Astrocyte (in vitro differentiated cells and primary cell): ENCODE results near the gene CEMP1. TPM values are rescaled to one million over a fixed set of nuclear protein-coding genes. Genes with fewer than 3 reads are reported as not detected.

ENCODE experiments used
- DNase-seq: peaks from one replicate; pipeline ENCODE4 v3.0.0-alpha.2; 2010; ENCODE audit warnings: low read depth
- FAIRE-seq: peaks from 2 replicates; lab custom pipeline; 2011; peaks lifted over from hg19 to GRCh38; lab: Jason Lieb, UNC
- H2AFZ ChIP-seq: 2 replicates; pipeline ENCODE4 v1.6.0; 2012; ENCODE audit warnings: low read depth, low read length, inconsistent platforms
- H3K27ac ChIP-seq: 2 replicates; pipeline ENCODE4 v1.5.1; 2011; ENCODE audit warnings: low read depth, low read length, inconsistent platforms
- H3K27me3 ChIP-seq: 2 replicates; pipeline ENCODE4 v1.6.0; 2011; ENCODE audit warnings: low read length, inconsistent platforms; ENCODE audit not compliant: insufficient read depth
- H3K36me3 ChIP-seq: 2 replicates; pipeline ENCODE4 v1.5.1; 2011; ENCODE audit warnings: low read length, inconsistent platforms; ENCODE audit not compliant: insufficient read depth
- H3K4me1 ChIP-seq: 2 replicates; pipeline ENCODE4 v1.5.1; 2011; ENCODE audit warnings: low read length, inconsistent platforms; ENCODE audit not compliant: insufficient read depth
- H3K4me2 ChIP-seq: 2 replicates; pipeline ENCODE4 v1.6.0; 2012; ENCODE audit warnings: low read length, inconsistent platforms
- H3K4me3 ChIP-seq: 2 replicates; pipeline ENCODE4 v1.5.1; 2011; ENCODE audit warnings: low read depth, mild to moderate bottlenecking, low read length, inconsistent platforms; ENCODE audit not compliant: insufficient read depth
- H3K79me2 ChIP-seq: 2 replicates; pipeline ENCODE4 v1.6.0; 2012; ENCODE audit warnings: mild to moderate bottlenecking, low read length, inconsistent platforms; ENCODE audit not compliant: insufficient read depth
- H3K9ac ChIP-seq: 2 replicates; pipeline ENCODE4 v1.6.0; 2012; ENCODE audit warnings: mild to moderate bottlenecking, low read length, inconsistent platforms
- H3K9me3 ChIP-seq: 2 replicates; pipeline ENCODE4 v1.5.1; 2012; ENCODE audit warnings: low read depth, mild to moderate bottlenecking, low read length, inconsistent platforms; ENCODE audit not compliant: insufficient read depth
- H4K20me1 ChIP-seq: 2 replicates; pipeline ENCODE4 v1.6.0; 2012; ENCODE audit warnings: low read length, inconsistent platforms; ENCODE audit not compliant: insufficient read depth
- H3K27ac Mint-ChIP-seq: one replicate; pipeline ENCODE4 v1.8.0; 2021; ENCODE audit warnings: mild to moderate bottlenecking, mixed read lengths; ENCODE audit not compliant: unreplicated experiment
- H3K27me3 Mint-ChIP-seq: one replicate; pipeline ENCODE4 v1.8.0; 2021; ENCODE audit warnings: low read depth, mixed read lengths; ENCODE audit not compliant: unreplicated experiment
- H3K36me3 Mint-ChIP-seq: one replicate; pipeline ENCODE4 v1.8.0; 2021; ENCODE audit warnings: low read depth, mixed read lengths; ENCODE audit not compliant: unreplicated experiment
- H3K4me1 Mint-ChIP-seq: one replicate; pipeline ENCODE4 v1.8.0; 2021; ENCODE audit warnings: low read depth, mixed read lengths; ENCODE audit not compliant: unreplicated experiment
- H3K4me3 Mint-ChIP-seq: one replicate; pipeline ENCODE4 v1.8.0; 2021; ENCODE audit warnings: mild to moderate bottlenecking, moderate library complexity, mixed read lengths; ENCODE audit not compliant: unreplicated experiment
- H3K9me3 Mint-ChIP-seq: one replicate; pipeline ENCODE4 v1.8.0; 2021; ENCODE audit warnings: mild to moderate bottlenecking, mixed read lengths; ENCODE audit not compliant: unreplicated experiment
- CTCF ChIP-seq: IDR thresholded peaks from 2 replicates; pipeline ENCODE4 v1.5.1; 2011; ENCODE audit warnings: low read depth, mild to moderate bottlenecking, inconsistent platforms, low read length, moderate library complexity; ENCODE audit not compliant: insufficient read depth
- EZH2 ChIP-seq: IDR thresholded peaks from 2 replicates; pipeline ENCODE4 v1.6.1; 2012; ENCODE audit warnings: mild to moderate bottlenecking, low read length, inconsistent platforms; ENCODE audit not compliant: insufficient read depth
- total RNA-seq: library from RNA; stranded (reverse); gene quantifications from 2 replicates; pipeline ENCODE4 v1.2.1, GENCODE V29; 2021

Gene CEMP1
- total RNA-seq, 1 donor from 2014 or later = not detected

DNA sequence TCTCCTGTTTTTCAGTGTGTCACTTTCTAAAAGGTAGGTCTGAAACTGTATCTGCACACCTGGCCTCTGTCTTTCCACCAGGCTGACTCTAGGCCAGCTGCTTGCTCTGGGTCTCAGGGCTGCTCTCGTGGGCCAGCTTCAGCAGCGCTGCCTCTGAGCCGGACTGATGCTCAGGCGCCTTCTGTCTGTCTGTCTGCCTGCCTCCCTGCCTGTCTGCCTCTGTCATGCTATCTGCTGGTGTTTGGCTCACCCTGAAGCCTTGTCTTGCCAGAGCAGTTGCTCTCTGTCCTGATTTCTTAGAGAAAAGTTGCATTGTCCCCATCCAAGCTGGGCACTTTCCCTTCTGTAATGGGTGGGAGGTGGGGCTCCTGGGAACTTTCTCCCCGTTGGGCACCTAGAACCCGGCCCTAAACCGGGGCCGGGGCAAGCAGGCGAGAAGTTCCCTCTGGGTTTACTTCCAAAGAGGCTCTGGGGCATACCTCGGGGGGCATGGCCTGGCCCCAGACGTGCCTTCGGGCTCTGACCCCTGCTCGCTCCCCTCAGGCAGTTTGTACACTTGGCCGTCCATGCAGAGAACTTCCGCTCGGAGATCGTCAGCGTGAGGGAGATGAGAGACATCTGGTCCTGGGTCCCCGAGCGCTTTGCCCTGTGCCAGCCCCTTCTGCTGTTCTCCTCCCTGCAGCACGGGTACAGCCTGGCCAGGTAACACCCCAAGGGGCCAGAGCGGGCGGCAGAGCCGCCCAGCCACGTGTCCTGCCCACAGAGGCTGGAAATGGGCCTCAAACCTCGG lies 33.3 kb downstream of the CEMP1 start:
- H3K4me1 Mint-ChIP-seq = peaks cover 6% of the 10 kb centered on the region
- DNase-seq = no peak
- no peak overlapping the region for H2AFZ ChIP-seq

GRCh38 chr16:2497116-2497630 lies 34.0 kb downstream of the CEMP1 start:
- Mint-ChIP-seq H3K4me1 (no peaks in the 10 kb centered on the region), H3K36me3 (peaks cover 5% of the 10 kb centered on the region), H3K4me3 (no peak overlapping the region), H3K27me3 (no peaks in the 10 kb centered on the region), H3K9me3 (no peaks in the 10 kb centered on the region), H3K27ac (no peak overlapping the region)
- H3K9me3 ChIP-seq = no peaks in the 10 kb centered on the region
- H3K4me3 ChIP-seq = no peak overlapping the region
- H3K4me1 ChIP-seq = no peaks in the 10 kb centered on the region
- H3K36me3 ChIP-seq = no peaks in the 10 kb centered on the region
- DNase-seq = no peak
- TF ChIP-seq EZH2 (no peak), CTCF (no peak)
- no peak overlapping the region for H3K9ac ChIP-seq
- no peak overlapping the region for H2AFZ ChIP-seq
- H3K27ac ChIP-seq = no peak overlapping the region
- no peaks in the 10 kb centered on the region for H3K27me3 ChIP-seq
- no peaks in the 10 kb centered on the region for H3K79me2 ChIP-seq
- no peak for FAIRE-seq
- H3K4me2 ChIP-seq = no peak overlapping the region
- peaks cover 12% of the 10 kb centered on the region for H4K20me1 ChIP-seq

More for the DNA sequence above, 33.3 kb downstream of the CEMP1 start:
- no peak overlapping the region for H3K4me2 ChIP-seq
- FAIRE-seq = no peak
- Mint-ChIP-seq H3K9me3 (no peaks in the 10 kb centered on the region), H3K4me3 (no peak overlapping the region), H3K27ac (no peak overlapping the region), H3K36me3 (peaks cover 5% of the 10 kb centered on the region), H3K27me3 (no peaks in the 10 kb centered on the region)
- H3K4me3 ChIP-seq = no peak overlapping the region
- H3K27ac ChIP-seq = no peak overlapping the region
- TF ChIP-seq EZH2 (no peak), CTCF (no peak)
- no peaks in the 10 kb centered on the region for H3K79me2 ChIP-seq
- H4K20me1 ChIP-seq = peaks cover 19% of the 10 kb centered on the region
- no peaks in the 10 kb centered on the region for H3K9me3 ChIP-seq
- peaks cover 7% of the 10 kb centered on the region for H3K4me1 ChIP-seq
- H3K27me3 ChIP-seq = no peaks in the 10 kb centered on the region
- no peak overlapping the region for H3K9ac ChIP-seq
- no peaks in the 10 kb centered on the region for H3K36me3 ChIP-seq
